Pons (tissue), 1 donor: ENCODE results near the gene PAFAH2.

Experiments
- DNase-seq: peaks from one replicate; pipeline ENCODE4 v3.0.0-alpha.2; 2016; ENCODE audit warnings: low spot score

PAFAH2 gene

GRCh38 chr1:25997828-25998761 is at the start of gene PAFAH2:
Gene PAFAH2 (minus strand): TSS chr1:25998063. CDS start chr1:25990816, 7,247 bp downstream.
- peak; percentile 100 for DNase-seq

- no peak for DNase-seq
Observed at GRCh38 chr1:26047278-26047874, 49.5 kb upstream of the PAFAH2 start.

DNA sequence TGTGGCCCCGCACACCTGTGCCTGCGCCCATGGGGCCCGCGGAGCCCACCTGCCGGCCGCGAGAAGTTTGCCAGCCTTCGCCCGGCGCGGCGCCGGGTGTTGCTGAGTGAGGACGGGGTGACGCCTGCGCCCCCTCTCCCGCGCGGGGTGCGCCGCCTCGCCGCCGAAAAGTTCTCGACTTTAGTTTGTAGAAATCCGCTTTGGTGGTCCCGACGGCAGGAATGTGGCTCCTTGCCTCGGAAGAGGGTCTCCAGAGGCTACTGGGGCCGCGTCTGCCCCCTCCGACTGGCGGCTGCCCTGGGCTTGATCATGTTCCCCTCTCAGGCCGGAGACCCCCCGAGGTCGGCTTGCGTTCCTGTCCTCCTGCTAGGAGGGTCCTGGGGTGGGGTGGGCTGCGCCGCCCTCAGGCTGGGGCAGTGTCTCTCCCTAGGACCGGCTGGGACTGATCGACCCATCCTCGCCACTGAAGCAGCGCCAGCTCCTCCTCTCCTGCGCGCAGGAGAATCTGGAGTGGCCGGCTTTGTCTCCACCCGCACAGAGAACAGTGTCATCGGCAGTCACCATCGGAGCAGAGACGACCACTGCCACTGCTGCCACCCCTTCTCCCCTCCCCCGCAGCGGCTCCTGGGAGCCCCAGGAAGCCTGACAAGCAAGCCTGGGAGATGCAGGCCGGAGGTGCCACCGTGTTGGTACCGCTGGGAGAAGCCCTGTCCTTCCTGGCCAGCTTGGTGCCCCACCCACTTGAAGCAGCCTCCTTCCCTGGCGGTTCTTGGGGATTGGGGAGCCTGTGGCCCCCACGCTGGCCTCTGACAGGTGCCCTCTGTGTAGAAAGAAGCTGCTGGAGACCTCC is 48.6 kb upstream of the PAFAH2 start:
- DNase-seq, result no peak

DNA sequence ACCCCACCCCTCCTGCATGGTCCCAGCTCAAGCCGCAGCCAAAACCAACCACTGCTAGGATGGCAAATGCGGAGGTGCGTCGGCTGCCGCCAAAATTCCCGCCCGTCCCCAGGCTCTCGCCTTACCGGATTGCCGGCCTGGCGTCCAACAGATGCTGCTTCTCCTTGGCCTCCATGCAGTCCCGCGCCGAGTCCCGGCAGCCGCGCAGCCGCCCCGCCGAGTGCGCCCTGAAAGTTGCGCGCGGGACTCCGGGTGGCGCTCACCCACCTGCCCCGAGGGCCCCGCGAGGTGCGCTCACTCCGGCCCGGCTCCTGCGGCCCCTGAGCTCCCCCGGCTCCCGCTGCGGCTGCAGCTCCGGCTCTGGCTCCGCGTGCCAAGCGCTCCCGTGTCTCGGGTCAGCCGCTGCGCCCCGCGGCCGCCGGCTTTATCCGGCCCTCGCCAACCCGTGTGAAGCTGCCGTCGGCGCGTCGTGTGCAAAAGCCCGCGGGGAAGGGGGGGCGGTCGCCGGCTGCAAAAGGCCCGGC is 47.9 kb upstream of the PAFAH2 start, which contains the start of gene SLC30A2:
SLC30A2 (minus strand) TSS at position 397 of the 524 bp plus-strand sequence; CDS start at position 175, 222 bp downstream.
- no peak for DNase-seq

GRCh38 chr1:26044971-26045721 is 47.3 kb upstream of the PAFAH2 start:
- DNase-seq, result no peak

GRCh38 chr1:26044414-26044813 is 46.6 kb upstream of the PAFAH2 start:
- DNase-seq, result no peak

GRCh38 chr1:26043765-26044164 is 45.9 kb upstream of the PAFAH2 start:
- no peak for DNase-seq

DNA sequence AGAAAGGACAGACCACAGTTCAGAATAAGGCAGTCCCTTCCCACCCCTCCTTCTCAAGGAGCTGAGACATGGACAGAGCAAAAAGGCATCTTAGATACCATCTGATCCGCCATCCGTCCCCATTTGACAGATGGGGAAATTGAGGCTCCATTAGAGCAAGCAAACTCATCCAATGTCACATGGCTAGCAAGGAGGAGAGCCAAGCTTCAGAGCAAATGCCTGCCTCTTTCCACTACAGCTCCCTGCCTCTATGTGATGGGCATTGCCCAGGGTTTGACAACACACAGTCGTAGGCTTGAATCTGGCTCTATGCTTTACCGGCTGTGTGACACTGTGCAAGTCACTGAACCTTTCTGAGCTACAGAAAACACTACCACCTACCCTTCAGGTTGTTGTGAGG is 44.1 kb upstream of the PAFAH2 start:
- DNase-seq, result no peak

- no peak for DNase-seq
Observed at GRCh38 chr1:26041401-26041800, 43.5 kb upstream of the PAFAH2 start.

GRCh38 chr1:26038904-26039303 is 41.0 kb upstream of the PAFAH2 start:
- no peak for DNase-seq

GRCh38 chr1:26038477-26038876 is 40.6 kb upstream of the PAFAH2 start:
- no peak for DNase-seq

GRCh38 chr1:26037904-26038303 is 40.0 kb upstream of the PAFAH2 start:
- no peak for DNase-seq

- DNase-seq, result no peak
Observed at GRCh38 chr1:26036756-26037281, 39.0 kb upstream of the PAFAH2 start.

- peak; percentile 64 for DNase-seq
Observed at GRCh38 chr1:26035959-26036755, 38.3 kb upstream of the PAFAH2 start.

DNA sequence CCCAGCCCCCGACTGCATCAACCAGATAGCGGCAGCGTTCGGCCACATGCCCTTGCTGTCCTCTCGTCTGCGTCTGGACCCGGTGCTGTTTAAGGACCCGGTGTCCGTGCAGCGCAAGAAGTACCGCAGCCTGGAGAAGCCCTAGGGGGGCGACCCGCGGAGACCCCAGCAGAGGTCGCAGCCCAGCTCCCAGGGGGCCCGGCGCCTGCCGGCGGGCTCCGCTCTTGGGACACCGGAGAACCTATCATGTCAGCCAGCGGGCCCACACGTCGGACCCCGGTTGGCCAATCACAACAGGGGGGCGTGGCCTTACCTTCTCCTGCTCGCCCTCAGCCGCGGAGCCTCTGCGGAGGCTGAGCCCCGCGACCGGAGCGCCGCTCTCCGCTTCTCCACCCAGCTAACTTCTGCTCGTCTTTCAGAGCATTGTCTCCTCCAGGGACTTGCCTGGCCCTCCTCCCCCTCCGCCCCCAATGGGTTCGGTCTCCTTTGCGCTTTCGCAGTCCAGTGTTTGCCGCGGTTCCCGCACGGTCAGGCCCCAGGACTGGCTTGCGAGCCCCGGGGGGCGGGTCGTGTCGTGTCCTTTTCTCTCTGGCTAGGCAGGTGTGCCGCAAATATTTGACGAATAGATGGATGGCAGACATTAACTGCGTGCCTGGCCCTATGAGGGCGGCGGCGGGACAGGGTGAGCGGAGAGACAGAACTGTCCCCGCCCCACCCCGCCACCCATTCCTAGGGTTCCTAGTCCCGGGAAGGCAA is 37.5 kb upstream of the PAFAH2 start:
- DNase-seq, result peak; percentile 91

- no peak for DNase-seq
Observed at GRCh38 chr1:26034504-26035202, 36.8 kb upstream of the PAFAH2 start.

GRCh38 chr1:26032656-26033357 is 34.9 kb upstream of the PAFAH2 start:
- DNase-seq, result no peak

GRCh38 chr1:26031611-26032220 is 33.9 kb upstream of the PAFAH2 start:
- DNase-seq, result no peak
